ENCODE measurements around the gene GPR55.

GPR55 gene

DNA sequence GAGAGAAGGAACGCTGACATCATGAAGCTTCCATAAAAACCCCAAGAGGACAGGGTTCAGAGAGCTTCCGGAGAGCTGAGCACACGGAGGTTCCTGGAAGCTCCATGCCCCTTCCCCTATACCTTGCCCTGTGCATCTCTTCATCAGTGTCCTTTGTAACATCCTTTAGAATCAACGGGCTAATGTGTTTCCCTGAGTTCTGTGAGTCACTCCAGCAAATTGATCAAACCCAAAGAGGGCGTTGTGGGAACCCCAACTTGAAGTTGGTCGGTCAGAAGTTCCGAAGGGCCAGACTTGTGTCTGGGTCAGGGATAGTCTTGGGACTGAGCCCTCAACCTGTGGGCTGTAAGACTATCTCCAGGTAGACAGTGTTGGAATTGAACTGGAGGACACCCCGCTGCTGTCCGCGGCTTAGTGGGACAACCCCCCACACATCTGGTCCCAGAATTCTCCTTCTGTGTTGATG lies 25.9 kb upstream of the GPR55 start:
- H3K27ac ChIP-seq = no peak overlapping the region
- H3K9ac ChIP-seq = no peak overlapping the region
- no peaks in the 10 kb centered on the region for H3K36me3 ChIP-seq (ENCODE audit: control insufficient read depth, insufficient read depth, low read length)
- H3K9me3 ChIP-seq (ENCODE audit: control insufficient read depth, low read length) = no peaks in the 10 kb centered on the region
- H3K79me2 ChIP-seq = no peaks in the 10 kb centered on the region
- no peak overlapping the region for H2AFZ ChIP-seq
- TF ChIP-seq, protein P1, sequence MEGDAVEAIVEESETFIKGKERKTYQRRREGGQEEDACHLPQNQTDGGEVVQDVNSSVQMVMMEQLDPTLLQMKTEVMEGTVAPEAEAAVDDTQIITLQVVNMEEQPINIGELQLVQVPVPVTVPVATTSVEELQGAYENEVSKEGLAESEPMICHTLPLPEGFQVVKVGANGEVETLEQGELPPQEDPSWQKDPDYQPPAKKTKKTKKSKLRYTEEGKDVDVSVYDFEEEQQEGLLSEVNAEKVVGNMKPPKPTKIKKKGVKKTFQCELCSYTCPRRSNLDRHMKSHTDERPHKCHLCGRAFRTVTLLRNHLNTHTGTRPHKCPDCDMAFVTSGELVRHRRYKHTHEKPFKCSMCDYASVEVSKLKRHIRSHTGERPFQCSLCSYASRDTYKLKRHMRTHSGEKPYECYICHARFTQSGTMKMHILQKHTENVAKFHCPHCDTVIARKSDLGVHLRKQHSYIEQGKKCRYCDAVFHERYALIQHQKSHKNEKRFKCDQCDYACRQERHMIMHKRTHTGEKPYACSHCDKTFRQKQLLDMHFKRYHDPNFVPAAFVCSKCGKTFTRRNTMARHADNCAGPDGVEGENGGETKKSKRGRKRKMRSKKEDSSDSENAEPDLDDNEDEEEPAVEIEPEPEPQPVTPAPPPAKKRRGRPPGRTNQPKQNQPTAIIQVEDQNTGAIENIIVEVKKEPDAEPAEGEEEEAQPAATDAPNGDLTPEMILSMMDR (IDR thresholded peaks at IDR 0.05) = no peak
- no peaks in the 10 kb centered on the region for H3K4me1 ChIP-seq
- no peaks in the 10 kb centered on the region for H3K27me3 ChIP-seq (ENCODE audit: control insufficient read depth, insufficient read depth, low read length)
- H3K4me2 ChIP-seq (ENCODE audit: low read length) = no peak overlapping the region
- H3K4me3 ChIP-seq (ENCODE audit: low read depth, low read length) = no peak overlapping the region

DNA sequence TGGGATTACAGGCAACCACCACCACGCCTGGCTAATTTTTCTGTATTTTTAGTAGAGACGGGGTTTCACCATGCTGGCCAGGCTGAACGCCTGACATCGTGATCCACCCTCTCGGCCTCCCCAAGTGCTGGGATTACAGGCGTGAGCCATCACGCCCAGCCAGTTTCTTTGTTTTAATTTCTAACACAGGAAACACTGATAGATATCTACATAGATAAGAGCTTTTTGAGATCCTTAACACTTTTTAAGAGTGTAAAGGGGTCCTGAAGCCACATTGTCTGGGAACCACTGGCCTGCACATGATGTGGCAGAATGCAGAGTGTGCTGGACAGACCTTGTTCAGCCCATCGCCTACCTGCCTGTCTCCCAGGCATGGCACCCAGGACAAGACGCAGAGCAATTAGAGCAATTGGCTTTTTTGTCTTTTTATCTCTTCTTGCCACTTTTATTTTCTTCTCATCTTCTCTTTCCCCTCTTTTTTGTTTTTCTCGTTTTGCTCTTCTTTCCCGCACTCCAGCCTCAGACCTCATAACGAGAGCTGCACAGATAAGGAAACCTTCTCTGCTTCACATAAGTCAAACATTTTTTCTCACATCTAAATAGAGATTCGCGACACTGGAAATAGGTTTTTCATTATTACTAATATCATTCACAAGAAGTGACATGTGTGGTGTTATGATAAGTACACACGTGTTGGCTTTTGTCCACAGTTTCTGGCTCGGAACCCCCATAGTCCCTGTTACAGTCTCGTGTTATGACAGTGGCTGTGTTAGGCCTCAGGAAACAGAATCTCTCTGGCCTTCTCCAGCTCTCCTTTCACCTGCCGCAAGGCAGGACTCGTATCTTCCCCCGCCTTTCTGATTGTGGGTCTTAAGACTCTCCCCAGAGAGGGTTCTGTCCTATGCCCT lies 25.2 kb upstream of the GPR55 start:
- Histone ChIP-seq H3K4me3 (ENCODE audit: low read depth, low read length) (no peak overlapping the region), H3K9me3 (ENCODE audit: control insufficient read depth, low read length) (no peaks in the 10 kb centered on the region)

DNA sequence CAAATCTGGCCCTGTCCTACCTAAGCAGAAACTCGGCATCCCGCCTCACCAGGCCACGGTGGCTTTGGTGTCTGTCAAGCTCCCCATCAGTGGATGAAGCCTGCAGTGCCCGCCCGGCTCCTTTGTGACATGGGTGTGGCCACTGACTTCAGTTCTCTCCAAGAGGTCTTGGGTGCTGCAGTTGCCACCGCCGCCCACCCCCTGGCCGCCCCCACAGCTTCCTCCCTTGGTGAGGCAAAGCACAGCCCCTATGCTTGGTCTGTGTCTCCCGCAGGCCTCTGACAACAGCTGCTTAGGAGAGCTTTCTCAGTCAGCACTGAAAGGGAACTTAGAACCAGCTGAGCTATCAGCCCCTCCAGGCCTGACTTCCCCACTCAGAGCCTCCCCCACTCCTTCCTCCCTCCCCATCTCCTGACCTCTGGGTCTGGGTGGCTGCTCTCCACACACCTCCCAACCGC lies 22.9 kb upstream of the GPR55 start:
- Histone ChIP-seq H3K79me2 (no peaks in the 10 kb centered on the region), H3K9me3 (ENCODE audit: control insufficient read depth, low read length) (no peaks in the 10 kb centered on the region), H3K9ac (no peak overlapping the region)

More for the DNA sequence above, 25.2 kb upstream of the GPR55 start:
- H3K4me2 ChIP-seq (ENCODE audit: low read length) = no peak overlapping the region
- TF ChIP-seq, protein P1 (IDR thresholded peaks at IDR 0.05) = no peak
- no peaks in the 10 kb centered on the region for H3K36me3 ChIP-seq (ENCODE audit: control insufficient read depth, insufficient read depth, low read length)
- no peaks in the 10 kb centered on the region for H3K79me2 ChIP-seq
- H3K9ac ChIP-seq = no peak overlapping the region
- no peaks in the 10 kb centered on the region for H3K4me1 ChIP-seq
- H3K27ac ChIP-seq = no peak overlapping the region
- H2AFZ ChIP-seq = no peak overlapping the region
- H3K27me3 ChIP-seq (ENCODE audit: control insufficient read depth, insufficient read depth, low read length) = no peaks in the 10 kb centered on the region

DNA sequence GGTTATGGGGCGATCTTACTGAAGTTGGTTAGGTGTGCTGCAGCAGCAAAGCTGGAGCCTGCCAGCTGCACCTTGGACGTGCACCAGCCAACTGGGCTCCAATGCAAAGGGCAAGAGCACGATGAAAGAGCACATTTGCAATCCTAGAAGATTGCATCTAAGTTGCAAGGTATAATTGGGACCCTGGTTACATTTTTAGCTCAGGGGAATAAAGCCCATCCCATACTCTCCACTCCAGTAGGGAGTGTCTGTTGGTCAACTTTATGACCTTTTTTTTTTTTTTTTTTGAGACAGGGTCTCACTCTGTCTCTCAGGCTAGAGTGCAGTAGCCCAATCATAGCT lies 22.2 kb upstream of the GPR55 start:
- Histone ChIP-seq H3K9ac (no peak overlapping the region), H3K4me1 (no peaks in the 10 kb centered on the region), H3K27me3 (ENCODE audit: control insufficient read depth, insufficient read depth, low read length) (no peaks in the 10 kb centered on the region), H3K9me3 (ENCODE audit: control insufficient read depth, low read length) (no peaks in the 10 kb centered on the region), H3K4me3 (ENCODE audit: low read depth, low read length) (no peak overlapping the region), H3K36me3 (ENCODE audit: control insufficient read depth, insufficient read depth, low read length) (no peaks in the 10 kb centered on the region), H2AFZ (no peak overlapping the region), H3K79me2 (no peaks in the 10 kb centered on the region), H3K27ac (no peak overlapping the region), H3K4me2 (ENCODE audit: low read length) (no peak overlapping the region)
- TF ChIP-seq, protein P1 (IDR thresholded peaks at IDR 0.05) = no peak

More for the DNA sequence above, 22.9 kb upstream of the GPR55 start:
- Histone ChIP-seq H3K4me2 (ENCODE audit: low read length) (no peak overlapping the region), H2AFZ (no peak overlapping the region), H3K27me3 (ENCODE audit: control insufficient read depth, insufficient read depth, low read length) (no peaks in the 10 kb centered on the region), H3K4me3 (ENCODE audit: low read depth, low read length) (no peak overlapping the region), H3K4me1 (no peaks in the 10 kb centered on the region), H3K27ac (no peak overlapping the region), H3K36me3 (ENCODE audit: control insufficient read depth, insufficient read depth, low read length) (no peaks in the 10 kb centered on the region)
- TF ChIP-seq, protein P1 (IDR thresholded peaks at IDR 0.05) = no peak

Measured in parathyroid adenoma (tissue), 2 donors.